GM12878 (cell line): ENCODE results near the gene PIK3C2B. TPM values are rescaled to one million over a fixed set of nuclear protein-coding genes. Genes with fewer than 3 reads are reported as not detected.

Experiments used
- ATAC-seq: fragments of 200-7000 bp; cut with Tn5 transposase; 3 replicates; pipeline ENCODE4 v1.9.1; 2020; ENCODE audit warnings: mild to moderate bottlenecking, moderate library complexity
- BruUV-seq: library from RNA; stranded (reverse); fragments of 400-500 nt; replicated peaks from 2 replicates; lab custom pipeline; 2021; lab: Mats Ljungman, UMichigan
- CTCF ChIA-PET: fragments of 300-600 bp; sonication (Branson Sonifier 250); formaldehyde crosslinking; extraction: SDS; loops from one replicate; lab custom pipeline; 2021; ENCODE audit warnings: inconsistent platforms; lab: Yijun Ruan, JAX
- POLR2A ChIA-PET: fragments of 350-600 bp; formaldehyde crosslinking; extraction: SDS; loops from one replicate; lab custom pipeline; 2021; ENCODE audit warnings: inconsistent platforms; lab: Charles Lee
- RAD21 ChIA-PET: fragments of 300-600 bp; sonication (Branson Sonifier 250); formaldehyde crosslinking; loops from one replicate; lab custom pipeline; 2023; ENCODE audit warnings: antibody characterized with exemption; ENCODE audit not compliant: unreplicated experiment; lab: Charles Lee
- SMC1A ChIA-PET: fragments of 300-600 bp; sonication (Branson Sonifier 250); formaldehyde crosslinking; loops from one replicate; lab custom pipeline; 2023; ENCODE audit not compliant: unreplicated experiment, uncharacterized antibody; lab: Charles Lee
- DNase-seq: peaks from one replicate; pipeline ENCODE4 v3.0.0-alpha.2; 2011; ENCODE audit warnings: low read depth, low spot score
- FAIRE-seq: peaks from 3 replicates; lab custom pipeline; 2011; peaks lifted over from hg19 to GRCh38; lab: Jason Lieb, UNC
- H2AFZ ChIP-seq: 2 replicates; pipeline ENCODE4 v1.6.0; 2011; ENCODE audit warnings: low read depth, low read length, control low read depth; ENCODE audit not compliant: control insufficient read depth
- H3K27ac ChIP-seq: 2 replicates; pipeline ENCODE4 v1.5.1; 2011; ENCODE audit warnings: control low read depth; ENCODE audit not compliant: control insufficient read depth, insufficient read depth
- H3K27me3 ChIP-seq, 2 experiments: replicated peaks in 1 of 2; 2 replicates each; pipeline versions ENCODE4 v1.6.0 to v1.6.1; 2011; ENCODE audit warnings: low read length in 1 of 2; ENCODE audit not compliant: control insufficient read depth in 2 of 2, insufficient read depth in 2 of 2
- H3K36me3 ChIP-seq, 2 experiments: 2 replicates each; pipeline ENCODE4 v1.5.1; 2011; ENCODE audit warnings: low read length in 1 of 2; ENCODE audit not compliant: control insufficient read depth in 2 of 2, insufficient read depth in 2 of 2
- H3K4me1 ChIP-seq: 2 replicates; pipeline ENCODE4 v1.6.1; 2011; ENCODE audit warnings: mild to moderate bottlenecking, low read length, moderate library complexity, mixed read lengths; ENCODE audit not compliant: control insufficient read depth, insufficient read depth
- H3K4me2 ChIP-seq: 2 replicates; pipeline ENCODE4 v1.6.0; 2011; ENCODE audit warnings: control low read depth; ENCODE audit not compliant: control insufficient read depth, insufficient read depth
- H3K4me3 ChIP-seq: fragments of 200-600 bp; sonication (generic); 2 replicates; pipeline ENCODE4 v1.5.1; 2016
- H3K79me2 ChIP-seq: 2 replicates; pipeline ENCODE4 v1.6.0; 2011; ENCODE audit warnings: low read length; ENCODE audit not compliant: control insufficient read depth, insufficient read depth
- H3K9ac ChIP-seq: 2 replicates; pipeline ENCODE4 v1.8.0; 2011; ENCODE audit warnings: low read length, control low read depth, mixed read lengths; ENCODE audit not compliant: control insufficient read depth, insufficient read depth
- H3K9me3 ChIP-seq: replicated peaks from 3 replicates; pipeline ENCODE4 v1.5.1; 2011; ENCODE audit warnings: mild to moderate bottlenecking, low read length; ENCODE audit not compliant: control insufficient read depth, insufficient read depth
- H4K20me1 ChIP-seq: 2 replicates; pipeline ENCODE4 v1.6.0; 2011; ENCODE audit not compliant: control insufficient read depth, insufficient read depth
- CHD4 ChIP-seq: fragments of 200-600 bp; sonication (generic); IDR thresholded peaks from 2 replicates; pipeline ENCODE4 v1.6.1; 2016; ENCODE audit warnings: mild to moderate bottlenecking
- CREB1 ChIP-seq: IDR thresholded peaks from 2 replicates; pipeline ENCODE4 v1.6.1; 2012; ENCODE audit warnings: low read depth, mild to moderate bottlenecking, inconsistent platforms
- EP300 ChIP-seq, 2 experiments: fragments of 150-350 bp in 1 of 2; IDR thresholded peaks; 2 replicates each; pipeline ENCODE4 v1.6.1; 2011 to 2012; ENCODE audit warnings: low read depth in 2 of 2, low read length in 2 of 2, borderline replicate concordance in 1 of 2, improper control_type of control experiment in 1 of 2, inconsistent platforms in 1 of 2; ENCODE audit not compliant: control insufficient read depth in 1 of 2
- MEF2A ChIP-seq: IDR thresholded peaks from 2 replicates; pipeline ENCODE4 v1.6.1; 2011; ENCODE audit warnings: low read depth, mild to moderate bottlenecking, low read length, moderate library complexity; ENCODE audit not compliant: insufficient read depth
- MEF2B ChIP-seq: fragments of 450-650 bp; IDR thresholded peaks from 2 replicates; pipeline ENCODE4 v1.6.1; 2018; ENCODE audit warnings: mild to moderate bottlenecking, moderate library complexity; ENCODE audit not compliant: partially characterized antibody, poor library complexity, severe bottlenecking
- MTA3 ChIP-seq: IDR thresholded peaks from 2 replicates; pipeline ENCODE4 v1.6.1; 2012; ENCODE audit warnings: low read length, inconsistent platforms, borderline replicate concordance
- NFYA ChIP-seq: IDR thresholded peaks from 2 replicates; pipeline ENCODE4 v1.6.1; 2011; ENCODE audit warnings: low read depth, mild to moderate bottlenecking, low read length, improper control_type of control experiment, borderline replicate concordance
- RELA ChIP-seq: fragments of 450-650 bp; IDR thresholded peaks from 2 replicates; pipeline ENCODE4 v1.8.0; 2014; ENCODE audit warnings: borderline replicate concordance; ENCODE audit not compliant: partially characterized antibody
- SMAD5 ChIP-seq: IDR thresholded peaks from 2 replicates; pipeline ENCODE4 v1.6.1; 2016; ENCODE audit warnings: antibody characterized with exemption, low read depth
- SMC3 ChIP-seq: IDR thresholded peaks from 2 replicates; pipeline ENCODE4 v1.6.1; 2011; ENCODE audit warnings: low read length, improper control_type of control experiment, borderline replicate concordance
- YY1 ChIP-seq: IDR thresholded peaks from 2 replicates; pipeline ENCODE4 v1.6.1; 2011; ENCODE audit warnings: low read depth, mild to moderate bottlenecking, low read length
- ZNF24 ChIP-seq: fragments of 450-650 bp; IDR thresholded peaks from 2 replicates; pipeline ENCODE4 v1.6.1; 2017; ENCODE audit warnings: antibody characterized with exemption, mild to moderate bottlenecking
- ZNF274 ChIP-seq: IDR thresholded peaks from one replicate; pipeline ENCODE4 v1.8.0; 2011; ENCODE audit not compliant: insufficient read length, insufficient read depth
- ZNF622 ChIP-seq: fragments of 450-650 bp; IDR thresholded peaks from 2 replicates; pipeline ENCODE4 v1.6.1; 2017; ENCODE audit warnings: mild to moderate bottlenecking, inconsistent platforms
- WGBS: methylation state at CpG from one replicate; pipeline ENCODE4 v1.1.6; 2016; ENCODE audit warnings: low lambda C conversion rate; ENCODE audit not compliant: insufficient replicate concordance, insufficient coverage; ENCODE audit errors: missing lambda C conversion rate; 5-methylcytosine and 5-hydroxymethylcytosine counted together
- in situ Hi-C: fragments of 300-500 bp; cut with MboI; formaldehyde crosslinking; loops from 9 replicates; pipeline ENCODE4 v1.14.3; 2018; ENCODE audit warnings: mixed read lengths
- intact Hi-C: fragments of 100-400 bp; cut with micrococcal nuclease; formaldehyde crosslinking; loops from one replicate; pipeline ENCODE4 v1.14.2; 2022; ENCODE audit not compliant: unreplicated experiment
- polyA plus RNA-seq, 11 experiments: library from polyadenylated mRNA; depleted of rRNA in 4 of 11; unstranded in 6 of 11; stranded (reverse) in 5 of 11; fragments of >200 nt; fragmentation: Nextera tagmentation in 4 of 11; fragmentation: Illumina TruSeq in 1 of 11; extraction: Ambion mirVana in 4 of 11; extraction: Trizol in 1 of 11; gene quantifications; 1 replicate in 1 of 11; 2 replicates in 10 of 11; pipeline versions ENCODE4 v1.2.1 to v1.2.3, GENCODE V29; 2011 to 2016; ENCODE audit warnings: inconsistent platforms in 2 of 11, missing spikeins in 2 of 11, low read depth in 1 of 11
- total RNA-seq, 4 experiments: library from RNA; depleted of rRNA in 3 of 4; stranded (reverse); fragments of >200 nt in 3 of 4; fragmentation: Illumina TruSeq in 1 of 4; extraction: Trizol in 1 of 4; gene quantifications; 2 replicates each; pipeline versions ENCODE4 v1.2.1 to v1.2.3, GENCODE V29; 2013 to 2021
- TF ChIP-seq, protein P1 (sequence below): fragments of 450-650 bp; formaldehyde crosslinking; IDR thresholded peaks from 2 replicates; pipeline ENCODE4 v1.4.0; 2022; ENCODE audit warnings: mild to moderate bottlenecking, moderate library complexity

Gene PIK3C2B
- total and polyA plus RNA-seq, 10 of the 15 experiments (the other 5 are each of a cell fraction or from before 2014, with no cell fraction given), result 2.2 to 38.1 (median 11.4) TPM

DNA sequence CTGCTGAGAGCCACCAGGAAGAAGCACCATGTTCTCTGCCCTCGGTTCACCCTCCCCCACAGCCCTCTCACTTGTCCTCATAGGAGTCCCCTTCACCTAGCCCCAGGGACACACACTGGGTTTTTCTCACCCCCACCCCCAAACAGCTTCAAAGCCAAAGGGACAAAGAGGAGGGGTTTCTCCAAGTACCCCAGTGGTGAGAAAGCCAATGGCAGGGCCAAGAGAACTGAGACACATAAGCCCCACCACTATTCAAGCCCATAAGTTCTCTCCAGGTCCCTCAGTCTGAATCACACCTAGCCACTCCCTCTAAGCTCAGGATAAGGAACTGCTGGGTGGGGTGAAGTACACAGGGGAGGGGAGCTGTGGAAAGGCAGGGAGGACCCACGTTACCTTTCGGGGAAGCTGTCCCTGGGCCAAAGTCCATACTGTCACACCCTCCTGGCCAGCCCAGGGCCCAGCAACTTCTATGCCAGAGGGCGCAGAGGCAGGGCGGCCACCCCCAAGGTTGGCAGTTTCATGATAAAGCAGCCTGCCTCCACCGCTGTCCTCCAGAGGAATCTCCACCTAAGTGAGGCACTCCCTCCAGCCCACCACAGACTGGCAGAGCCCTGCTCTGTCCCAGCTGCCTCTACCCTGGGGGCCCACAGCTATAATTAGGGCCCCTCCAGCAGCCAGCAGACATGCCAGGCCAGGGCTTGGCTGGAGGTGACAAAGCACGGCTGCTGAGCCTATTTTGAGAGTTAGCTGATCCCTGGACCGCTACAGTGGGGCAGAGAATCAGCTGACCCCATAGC lies 43.9 kb downstream of the PIK3C2B start:
- Histone ChIP-seq H3K79me2 (no peaks in the 10 kb centered on the region), H2AFZ (no peak overlapping the region), H3K27ac (no peak overlapping the region), H3K4me3 (no peak overlapping the region), H3K36me3 (peaks cover 4 to 17% of the 10 kb centered on the region in 2 experiments; a peak in 3 of 4 replicates), H3K27me3 (no peaks in the 10 kb centered on the region), H3K9ac (no peak overlapping the region), H3K4me1 (peaks cover 21% of the 10 kb centered on the region), H3K9me3 (no peaks in the 10 kb centered on the region), H4K20me1 (no peaks in the 10 kb centered on the region), H3K4me2 (no peak overlapping the region)
- WGBS, result 72% methylated on average over 8 of the region's 8 CpGs
- ChIA-PET RAD21 (interaction anchor here (0.8 to 13.8 kb wide), 7 partner anchors 9 to 357 kb away, joined by 3 to 441 read pairs (median 8); partner anchors contain the start of gene PIK3C2B), SMC1A (interaction anchor here (0.6 to 33.8 kb wide), 8 partner anchors 12 to 302 kb away, joined by 3 to 939 read pairs (median 8); partner anchors contain the start of gene PIK3C2B), POLR2A (interaction anchor here (0.6 to 3.3 kb wide), 8 partner anchors 14 to 50 kb away, joined by 3 to 15 read pairs (median 4); no protein-coding TSS in a partner anchor), CTCF (interaction anchor here (0.8 to 51.8 kb wide), 5 partner anchors 13 to 357 kb away, joined by 4 to 2021 read pairs (median 38); partner anchors contain the start of gene PIK3C2B)
- in situ Hi-C loops (no loop called here), intact Hi-C loops (no loop called here)
- ATAC-seq (no peak), DNase-seq (no peak), FAIRE-seq (no peak)
- no TSS peak for BruUV-seq
- TF ChIP-seq ZNF24 (no peak), EP300 (IDR thresholded peaks at IDR 0.05; ENCODE audit: borderline replicate concordance in 1 of 2, control insufficient read depth in 1 of 2, low read depth in 2 of 2, low read length in 2 of 2) (no peak), CHD4 (no peak), RELA (no peak), MEF2A (no peak), MTA3 (no peak), SMAD5 (no peak), ZNF622 (no peak), MEF2B (no peak), ZNF274 (no peak), YY1 (no peak), CREB1 (no peak), NFYA (no peak), SMC3 (no peak)
- TF ChIP-seq, protein P1, sequence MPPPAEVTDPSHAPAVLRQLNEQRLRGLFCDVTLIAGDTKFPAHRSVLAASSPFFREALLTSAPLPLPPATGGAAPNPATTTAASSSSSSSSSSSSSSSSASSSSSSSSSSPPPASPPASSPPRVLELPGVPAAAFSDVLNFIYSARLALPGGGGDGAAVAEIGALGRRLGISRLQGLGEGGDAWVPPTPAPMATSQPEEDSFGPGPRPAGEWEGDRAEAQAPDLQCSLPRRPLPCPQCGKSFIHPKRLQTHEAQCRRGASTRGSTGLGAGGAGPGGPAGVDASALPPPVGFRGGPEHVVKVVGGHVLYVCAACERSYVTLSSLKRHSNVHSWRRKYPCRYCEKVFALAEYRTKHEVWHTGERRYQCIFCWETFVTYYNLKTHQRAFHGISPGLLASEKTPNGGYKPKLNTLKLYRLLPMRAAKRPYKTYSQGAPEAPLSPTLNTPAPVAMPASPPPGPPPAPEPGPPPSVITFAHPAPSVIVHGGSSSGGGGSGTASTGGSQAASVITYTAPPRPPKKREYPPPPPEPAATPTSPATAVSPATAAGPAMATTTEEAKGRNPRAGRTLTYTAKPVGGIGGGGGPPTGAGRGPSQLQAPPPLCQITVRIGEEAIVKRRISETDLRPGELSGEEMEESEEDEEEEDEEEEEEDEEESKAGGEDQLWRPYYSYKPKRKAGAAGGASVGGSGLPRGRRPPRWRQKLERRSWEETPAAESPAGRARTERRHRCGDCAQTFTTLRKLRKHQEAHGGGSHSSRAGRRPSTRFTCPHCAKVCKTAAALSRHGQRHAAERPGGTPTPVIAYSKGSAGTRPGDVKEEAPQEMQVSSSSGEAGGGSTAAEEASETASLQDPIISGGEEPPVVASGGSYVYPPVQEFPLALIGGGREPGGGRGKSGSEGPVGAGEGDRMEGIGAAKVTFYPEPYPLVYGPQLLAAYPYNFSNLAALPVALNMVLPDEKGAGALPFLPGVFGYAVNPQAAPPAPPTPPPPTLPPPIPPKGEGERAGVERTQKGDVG (CRISPR knock-in tag), result no peak
